Measurements from ENCODE around the gene KCNMB3. TPM values are rescaled to one million over a fixed set of nuclear protein-coding genes. Genes with fewer than 3 reads are reported as not detected.

KCNMB3 gene
- total RNA-seq, 1 donor from 2014 or later = 4.4 TPM

DNA sequence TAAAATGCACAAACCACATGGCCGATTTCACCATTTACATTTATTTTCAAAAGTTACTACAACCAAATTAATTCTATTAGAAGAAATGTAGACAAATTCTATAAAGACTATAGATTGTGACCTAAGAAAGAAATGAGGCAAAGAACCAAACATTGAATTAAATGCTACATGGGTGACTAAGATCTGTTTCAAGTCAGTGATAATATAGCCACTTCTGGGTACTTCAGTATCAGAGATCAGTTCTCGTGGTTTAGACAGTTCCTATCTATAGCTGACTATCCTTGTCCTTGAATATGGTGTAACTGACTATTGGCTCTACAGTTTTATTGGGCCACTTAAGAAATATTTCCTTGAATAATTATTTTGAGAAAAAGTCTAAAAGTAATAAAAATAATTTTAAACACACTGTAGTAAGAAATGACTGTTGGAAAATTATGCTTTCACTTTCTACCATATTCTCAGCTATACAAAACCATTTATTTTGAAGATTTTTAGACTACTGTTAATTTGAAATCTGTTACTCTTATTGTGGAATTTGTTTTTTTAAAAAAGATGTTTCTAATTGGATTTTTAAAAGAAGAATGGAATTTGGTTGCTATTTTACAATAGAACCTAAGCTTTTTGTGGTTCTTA lies 14.1 kb downstream of the KCNMB3 start:
- Histone ChIP-seq H3K9ac (no peak overlapping the region), H3K4me2 (no peak overlapping the region), H3K9me3 (ENCODE audit: low read depth) (no peaks in the 10 kb centered on the region), H3K27ac (no peak overlapping the region), H3K79me2 (ENCODE audit: low read depth) (no peaks in the 10 kb centered on the region), H2AFZ (replicated peaks) (no peak overlapping the region), H4K20me1 (ENCODE audit: low read depth) (no peaks in the 10 kb centered on the region), H3F3A (ENCODE audit: low read depth) (no peaks in the 10 kb centered on the region), H3K27me3 (no peaks in the 10 kb centered on the region), H3K4me1 (no peaks in the 10 kb centered on the region), H3K36me3 (peaks cover 8% of the 10 kb centered on the region), H3K4me3 (no peak overlapping the region)
- H3K27me3 Mint-ChIP-seq (ENCODE audit: insufficient read depth, low read depth) = no peaks in the 10 kb centered on the region
- H3K9me3 Mint-ChIP-seq = no peaks in the 10 kb centered on the region
- no peak overlapping the region for H3K27ac Mint-ChIP-seq
- H3K36me3 Mint-ChIP-seq = peaks cover 11% of the 10 kb centered on the region
- no peak overlapping the region for H3K4me3 Mint-ChIP-seq
- TF ChIP-seq EZH2 (IDR thresholded peaks at IDR 0.05) (no peak), EZH2phosphoT487 (IDR thresholded peaks at IDR 0.05) (no peak)
- TF ChIP-seq, protein P1, sequence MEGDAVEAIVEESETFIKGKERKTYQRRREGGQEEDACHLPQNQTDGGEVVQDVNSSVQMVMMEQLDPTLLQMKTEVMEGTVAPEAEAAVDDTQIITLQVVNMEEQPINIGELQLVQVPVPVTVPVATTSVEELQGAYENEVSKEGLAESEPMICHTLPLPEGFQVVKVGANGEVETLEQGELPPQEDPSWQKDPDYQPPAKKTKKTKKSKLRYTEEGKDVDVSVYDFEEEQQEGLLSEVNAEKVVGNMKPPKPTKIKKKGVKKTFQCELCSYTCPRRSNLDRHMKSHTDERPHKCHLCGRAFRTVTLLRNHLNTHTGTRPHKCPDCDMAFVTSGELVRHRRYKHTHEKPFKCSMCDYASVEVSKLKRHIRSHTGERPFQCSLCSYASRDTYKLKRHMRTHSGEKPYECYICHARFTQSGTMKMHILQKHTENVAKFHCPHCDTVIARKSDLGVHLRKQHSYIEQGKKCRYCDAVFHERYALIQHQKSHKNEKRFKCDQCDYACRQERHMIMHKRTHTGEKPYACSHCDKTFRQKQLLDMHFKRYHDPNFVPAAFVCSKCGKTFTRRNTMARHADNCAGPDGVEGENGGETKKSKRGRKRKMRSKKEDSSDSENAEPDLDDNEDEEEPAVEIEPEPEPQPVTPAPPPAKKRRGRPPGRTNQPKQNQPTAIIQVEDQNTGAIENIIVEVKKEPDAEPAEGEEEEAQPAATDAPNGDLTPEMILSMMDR (IDR thresholded peaks at IDR 0.05) = no peak
- DNase-seq (ENCODE audit: low spot score) = no peak
- peaks cover 6% of the 10 kb centered on the region for H3K4me1 Mint-ChIP-seq

DNA sequence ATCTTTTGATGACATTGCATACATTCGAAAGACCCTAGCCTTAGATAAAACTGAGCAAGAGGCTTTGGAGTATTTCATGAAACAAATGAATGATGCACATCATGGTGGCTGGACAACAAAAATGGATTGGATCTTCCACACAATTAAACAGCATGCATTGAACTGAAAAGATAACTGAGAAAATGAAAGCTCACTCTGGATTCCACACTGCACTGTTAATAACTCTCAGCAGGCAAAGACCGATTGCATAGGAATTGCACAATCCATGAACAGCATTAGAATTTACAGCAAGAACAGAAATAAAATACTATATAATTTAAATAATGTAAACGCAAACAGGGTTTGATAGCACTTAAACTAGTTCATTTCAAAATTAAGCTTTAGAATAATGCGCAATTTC lies 16.7 kb downstream of the KCNMB3 start:
- Histone ChIP-seq H4K20me1 (ENCODE audit: low read depth) (no peaks in the 10 kb centered on the region), H3K27ac (no peak overlapping the region), H3K4me2 (no peak overlapping the region), H3K79me2 (ENCODE audit: low read depth) (no peaks in the 10 kb centered on the region), H3K27me3 (no peaks in the 10 kb centered on the region), H3K4me3 (no peak overlapping the region), H3K36me3 (peaks cover 16% of the 10 kb centered on the region), H2AFZ (replicated peaks) (no peak overlapping the region), H3K4me1 (no peaks in the 10 kb centered on the region), H3K9me3 (ENCODE audit: low read depth) (no peaks in the 10 kb centered on the region), H3F3A (ENCODE audit: low read depth) (no peaks in the 10 kb centered on the region), H3K9ac (no peak overlapping the region)
- DNase-seq (ENCODE audit: low spot score) = no peak
- Mint-ChIP-seq H3K4me1 (peaks cover 6% of the 10 kb centered on the region), H3K27me3 (ENCODE audit: insufficient read depth, low read depth) (no peaks in the 10 kb centered on the region), H3K36me3 (peaks cover 27% of the 10 kb centered on the region), H3K9me3 (no peaks in the 10 kb centered on the region), H3K27ac (no peak overlapping the region), H3K4me3 (no peak overlapping the region)
- TF ChIP-seq, protein P1 (IDR thresholded peaks at IDR 0.05) = no peak
- TF ChIP-seq EZH2 (IDR thresholded peaks at IDR 0.05) (no peak), EZH2phosphoT487 (IDR thresholded peaks at IDR 0.05) (no peak)

DNA sequence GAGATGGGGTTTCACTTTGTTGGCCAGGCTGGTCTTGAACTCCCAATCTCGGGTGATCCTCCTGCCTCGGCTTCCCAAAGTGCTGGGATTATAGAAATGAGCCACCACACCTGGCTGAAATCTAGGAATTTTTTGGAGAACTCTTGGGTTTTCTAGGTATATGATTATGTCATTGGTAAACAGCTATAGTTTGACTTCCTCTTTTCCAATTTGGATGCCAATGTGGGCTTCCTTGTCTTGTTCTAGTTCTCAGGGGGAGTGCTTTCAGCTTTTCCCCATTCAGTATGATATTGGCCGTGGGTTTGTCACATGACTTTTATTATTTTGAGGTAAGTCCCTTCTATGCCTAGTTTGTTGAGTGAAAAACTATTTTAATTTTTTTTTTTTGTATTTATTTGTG lies 17.9 kb downstream of the KCNMB3 start:
- no peak for DNase-seq (ENCODE audit: low spot score)
- Histone ChIP-seq H3F3A (ENCODE audit: low read depth) (no peaks in the 10 kb centered on the region), H3K9ac (no peak overlapping the region), H4K20me1 (ENCODE audit: low read depth) (no peaks in the 10 kb centered on the region), H3K36me3 (peaks cover 16% of the 10 kb centered on the region), H3K79me2 (ENCODE audit: low read depth) (no peaks in the 10 kb centered on the region), H3K4me1 (peaks cover 3% of the 10 kb centered on the region), H3K4me2 (no peak overlapping the region), H3K4me3 (no peak overlapping the region), H3K27me3 (no peaks in the 10 kb centered on the region), H3K9me3 (ENCODE audit: low read depth) (no peaks in the 10 kb centered on the region), H3K27ac (no peak overlapping the region), H2AFZ (replicated peaks) (no peak overlapping the region)
- TF ChIP-seq, protein P1 (IDR thresholded peaks at IDR 0.05) = no peak
- TF ChIP-seq EZH2 (IDR thresholded peaks at IDR 0.05) (no peak), EZH2phosphoT487 (IDR thresholded peaks at IDR 0.05) (no peak)
- Mint-ChIP-seq H3K4me1 (peaks cover 6% of the 10 kb centered on the region), H3K9me3 (no peaks in the 10 kb centered on the region), H3K4me3 (no peak overlapping the region), H3K27me3 (ENCODE audit: insufficient read depth, low read depth) (no peaks in the 10 kb centered on the region), H3K36me3 (peaks cover 27% of the 10 kb centered on the region), H3K27ac (no peak overlapping the region)

Data from neural progenitor cell (in vitro differentiated cells).